ENCODE data around the gene KDM4B.

- TF ChIP-seq CTCF (IDR thresholded peaks at IDR 0.05; ENCODE audit: insufficient read depth, low read length) = no peak
- no peak for TF ChIP-seq POLR2AphosphoS5 (IDR thresholded peaks at IDR 0.05; ENCODE audit: low read depth)
- no peak for TF ChIP-seq REST (IDR thresholded peaks at IDR 0.05; ENCODE audit: insufficient replicate concordance, low read depth)
- TF ChIP-seq GABPA (IDR thresholded peaks at IDR 0.05; ENCODE audit: low read depth) = no peak
Measured at GRCh38 chr19:5149932-5150901, 181.3 kb downstream of the KDM4B start.
